ENCODE data around the gene HEATR1. TPM values are rescaled to one million over a fixed set of nuclear protein-coding genes. Genes with fewer than 3 reads are reported as not detected.

HEATR1 gene
- total and polyA plus RNA-seq, 11 donors: 2.4 to 17.2 (median 9.9) TPM

DNA sequence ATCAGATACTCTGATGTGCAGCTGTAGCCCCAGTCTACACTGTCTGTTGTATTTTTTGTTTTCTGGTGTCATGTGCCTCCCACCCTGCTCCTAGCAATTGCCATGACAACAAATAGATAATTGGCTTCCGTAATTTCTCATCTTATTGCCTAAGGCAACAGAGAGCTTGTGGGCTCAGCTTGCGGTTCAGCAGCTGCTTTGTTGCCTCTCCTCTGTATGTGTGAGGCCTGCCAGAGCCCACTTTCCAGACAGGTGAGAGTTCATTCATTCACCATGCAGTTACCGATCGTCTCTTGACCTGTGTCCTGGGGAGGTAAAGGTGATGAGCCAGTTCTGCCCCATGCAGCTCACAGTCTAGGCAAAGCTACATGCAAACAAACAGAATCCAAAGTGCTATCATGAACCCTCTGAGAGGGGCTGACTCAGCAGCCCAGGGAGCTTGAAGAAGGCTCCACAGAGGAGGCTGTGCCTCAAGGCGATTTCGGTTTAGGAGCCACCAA is 68.6 kb downstream of the HEATR1 start:
- 80 to 95% (median 90%) methylated on average over 6 of the region's 6 CpGs for WGBS, 4 donors

GRCh38 chr1:236535190-236535589 is 69.1 kb downstream of the HEATR1 start:
- ATAC-seq: no peak
- H3K27ac ChIP-seq: no peak overlapping the region
- no peak for TF ChIP-seq POLR2A (IDR thresholded peaks at IDR 0.05)
- no peak for TF ChIP-seq CTCF (IDR thresholded peaks at IDR 0.05)
- no peak for DNase-seq
- H3K4me3 ChIP-seq: no peak overlapping the region
- H3K4me1 ChIP-seq: peaks cover 0 to 38% (median 16%) of the 10 kb centered on the region in 12 donors
- no peaks in the 10 kb centered on the region for H3K27me3 ChIP-seq
- 96 to 100% (median 97%) methylated on average over 1 of the region's 1 CpG for WGBS, 4 donors
- H3K9me3 ChIP-seq: no peaks in the 10 kb centered on the region
- intact Hi-C loops (cut with DNase I): loop anchor here in 2 of 10 donors (10.0 kb wide), 1 partner anchor 430 kb away; no protein-coding TSS in a partner anchor
- peaks cover 0 to 62% (median 44%) of the 10 kb centered on the region in 9 donors for H3K36me3 ChIP-seq

More for the DNA sequence above, 68.6 kb downstream of the HEATR1 start:
- peaks cover 0 to 38% (median 16%) of the 10 kb centered on the region in 12 donors for H3K4me1 ChIP-seq
- H3K27me3 ChIP-seq: no peaks in the 10 kb centered on the region
- TF ChIP-seq CTCF (IDR thresholded peaks at IDR 0.05) (no peak), POLR2A (IDR thresholded peaks at IDR 0.05) (no peak)
- no peak for ATAC-seq
- H3K27ac ChIP-seq: no peak overlapping the region
- H3K9me3 ChIP-seq: no peaks in the 10 kb centered on the region
- intact Hi-C loops (cut with DNase I): loop anchor here in 2 of 10 donors (10.0 kb wide), 1 partner anchor 431 kb away; no protein-coding TSS in a partner anchor
- no peak for DNase-seq
- H3K36me3 ChIP-seq: peaks cover 0 to 63% (median 45%) of the 10 kb centered on the region in 9 donors
- no peak overlapping the region for H3K4me3 ChIP-seq

DNA sequence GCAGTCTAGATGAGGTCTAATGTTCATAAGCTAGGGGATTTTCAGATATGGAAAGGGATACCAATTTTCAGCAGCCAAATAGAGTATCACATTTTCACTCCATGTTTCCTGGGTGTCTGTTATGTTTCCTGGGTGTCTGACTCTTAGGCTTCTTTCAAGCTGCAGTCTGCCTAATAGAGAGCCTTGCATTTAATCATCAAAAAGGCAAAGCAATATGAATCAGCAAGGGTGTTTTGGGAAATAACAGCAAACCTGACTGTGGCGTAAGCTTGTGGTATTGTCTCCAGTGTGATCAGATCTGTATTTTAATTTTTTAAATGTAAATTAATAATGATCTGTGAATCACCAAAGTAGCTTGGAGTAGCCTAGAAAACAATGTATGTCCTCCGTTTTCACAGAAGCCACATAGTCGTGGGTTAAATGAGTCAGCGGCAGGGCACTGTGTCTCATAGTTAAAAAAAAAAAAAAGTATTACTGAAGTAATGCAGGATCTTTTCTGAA is 70.1 kb downstream of the HEATR1 start:
- DNase-seq (no peak), ATAC-seq (no peak)
- H3K4me1 ChIP-seq: peaks cover 0 to 41% (median 16%) of the 10 kb centered on the region in 12 donors

More for the DNA sequence above, 70.1 kb downstream of the HEATR1 start:
- TF ChIP-seq POLR2A (IDR thresholded peaks at IDR 0.05) (no peak), CTCF (IDR thresholded peaks at IDR 0.05) (no peak)
- intact Hi-C loops (cut with DNase I): loop anchor here in 8 of 10 donors (5.0 to 10.0 kb wide), 3 partner anchors 427 to 432 kb away; no protein-coding TSS in a partner anchor
- no peak overlapping the region for H3K27ac ChIP-seq
- H3K36me3 ChIP-seq: peaks cover 0 to 61% (median 42%) of the 10 kb centered on the region in 9 donors
- no peaks in the 10 kb centered on the region for H3K27me3 ChIP-seq
- H3K4me3 ChIP-seq: no peak overlapping the region
- no peaks in the 10 kb centered on the region for H3K9me3 ChIP-seq
- WGBS, 4 donors: 64 to 81% (median 67%) methylated on average over 4 of the region's 4 CpGs
